GM12874 (cell line): ENCODE data around the gene WNT11.
A peak's percentile ranks its signal among the peaks of the same experiment; 100 is the strongest.

ENCODE experiments used
- CTCF ChIP-seq: IDR thresholded peaks from 2 replicates; pipeline ENCODE4 v1.5.1; 2011; ENCODE audit warnings: low read depth, mild to moderate bottlenecking, control low read depth, low read length, moderate library complexity; ENCODE audit not compliant: insufficient read depth

WNT11 gene

GRCh38 chr11:76237000-76237649, 30.8 kb upstream of the WNT11 start:
- no peak for TF ChIP-seq CTCF

GRCh38 chr11:76236092-76236999, 30.0 kb upstream of the WNT11 start:
- TF ChIP-seq CTCF, result no peak

- no peak for TF ChIP-seq CTCF
Observed at GRCh38 chr11:76235233-76236091, 29.2 kb upstream of the WNT11 start.

- TF ChIP-seq CTCF, result peak; percentile 24; the same call in 1 of the 2 replicates
Observed at GRCh38 chr11:76234416-76235232, 28.3 kb upstream of the WNT11 start.

GRCh38 chr11:76234021-76234415, 27.7 kb upstream of the WNT11 start:
- TF ChIP-seq CTCF, result no peak

- TF ChIP-seq CTCF, result no peak
Observed at GRCh38 chr11:76233196-76233921, 27.1 kb upstream of the WNT11 start.
